IMR-90 (cell line): ENCODE results near the gene SP7. TPM values are rescaled to one million over a fixed set of nuclear protein-coding genes. Genes with fewer than 3 reads are reported as not detected.

Experiments used
- ATAC-seq: fragments of 200-7000 bp; cut with Tn5 transposase; 2 replicates; pipeline ENCODE4 v1.9.1; 2020; ENCODE audit warnings: low read depth, mild to moderate bottlenecking, moderate library complexity
- BruUV-seq: library from RNA; stranded (reverse); fragments of 400-500 nt; replicated peaks from 2 replicates; lab custom pipeline; 2021; lab: Mats Ljungman, UMichigan
- CTCF ChIA-PET: fragments of 300-600 bp; formaldehyde crosslinking; extraction: SDS; loops from one replicate; lab custom pipeline; 2021; ENCODE audit warnings: antibody characterized with exemption; lab: Yijun Ruan, JAX
- POLR2A ChIA-PET: fragments of 300-600 bp; sonication (Branson Sonifier 250); formaldehyde crosslinking; loops from one replicate; lab custom pipeline; 2022; ENCODE audit warnings: antibody characterized with exemption; ENCODE audit not compliant: unreplicated experiment; lab: Charles Lee
- DNase-seq: peaks from one replicate; pipeline ENCODE4 v3.0.0; 2013
- H2AFZ ChIP-seq: replicated peaks from 2 replicates; pipeline ENCODE3; 2013; ENCODE audit warnings: low read length, mild to moderate bottlenecking; ENCODE audit not compliant: poor library complexity
- H2AK5ac ChIP-seq: 2 replicates; pipeline ENCODE4 v1.6.1; 2013; ENCODE audit warnings: low read depth, low read length, inconsistent platforms
- H2AK9ac ChIP-seq: replicated peaks from 2 replicates; pipeline ENCODE3; 2013; ENCODE audit warnings: mild to moderate bottlenecking, low read depth, low read length, moderate library complexity; ENCODE audit not compliant: poor library complexity
- H2BK120ac ChIP-seq: 2 replicates; pipeline ENCODE4 v1.6.1; 2013; ENCODE audit warnings: low read depth, low read length, inconsistent platforms
- H2BK15ac ChIP-seq: 3 replicates; pipeline ENCODE4 v1.6.1; 2013; ENCODE audit warnings: low read depth, low read length, inconsistent platforms
- H2BK20ac ChIP-seq: 2 replicates; pipeline ENCODE4 v1.6.1; 2013; ENCODE audit warnings: low read depth, mild to moderate bottlenecking, inconsistent platforms, low read length, moderate library complexity
- H2BK5ac ChIP-seq: 2 replicates; pipeline ENCODE4 v1.6.1; 2013; ENCODE audit warnings: mild to moderate bottlenecking, low read depth, low read length, inconsistent platforms; ENCODE audit not compliant: poor library complexity, severe bottlenecking
- H3K14ac ChIP-seq: replicated peaks from 2 replicates; pipeline ENCODE4 v1.6.1; 2013; ENCODE audit warnings: low read depth, low read length, inconsistent platforms
- H3K18ac ChIP-seq: 2 replicates; pipeline ENCODE4 v1.6.1; 2013; ENCODE audit warnings: low read depth, low read length, control low read depth
- H3K23ac ChIP-seq: 2 replicates; pipeline ENCODE4 v1.6.1; 2013; ENCODE audit warnings: low read depth, low read length, inconsistent platforms
- H3K27ac ChIP-seq: 2 replicates; pipeline ENCODE4 v1.5.1; 2013; ENCODE audit warnings: mild to moderate bottlenecking, control low read depth, low read length; ENCODE audit not compliant: insufficient read depth
- H3K27me3 ChIP-seq: 2 replicates; pipeline ENCODE4 v1.6.1; 2013; ENCODE audit warnings: low read length; ENCODE audit not compliant: control insufficient read depth, insufficient read depth
- H3K36me3 ChIP-seq: 2 replicates; pipeline ENCODE4 v1.6.1; 2013; ENCODE audit warnings: low read length, mixed read lengths; ENCODE audit not compliant: control insufficient read depth, insufficient read depth
- H3K4ac ChIP-seq: 2 replicates; pipeline ENCODE4 v1.6.1; 2013; ENCODE audit warnings: low read depth, low read length, inconsistent platforms
- H3K4me1 ChIP-seq: 2 replicates; pipeline ENCODE4 v1.6.1; 2013; ENCODE audit warnings: low read length, mixed read lengths; ENCODE audit not compliant: control insufficient read depth, insufficient read depth
- H3K4me2 ChIP-seq: 2 replicates; pipeline ENCODE4 v1.6.1; 2013; ENCODE audit warnings: low read depth, mild to moderate bottlenecking, control low read depth, low read length, moderate library complexity
- H3K4me3 ChIP-seq: 2 replicates; pipeline ENCODE4 v1.5.1; 2013; ENCODE audit warnings: low read depth, mild to moderate bottlenecking, control low read depth, low read length, moderate library complexity; ENCODE audit not compliant: insufficient read depth
- H3K56ac ChIP-seq: 2 replicates; pipeline ENCODE4 v1.6.1; 2013; ENCODE audit warnings: low read length, inconsistent platforms; ENCODE audit not compliant: insufficient read depth; ENCODE audit errors: extremely low read depth
- H3K79me1 ChIP-seq, 2 experiments: 2 replicates each; pipeline ENCODE4 v1.6.1; 2013; ENCODE audit warnings: low read length in 2 of 2, inconsistent platforms in 1 of 2, low read depth in 1 of 2
- H3K9ac ChIP-seq: 2 replicates; pipeline ENCODE4 v1.6.1; 2013; ENCODE audit warnings: low read depth, low read length, control low read depth
- H3K9me1 ChIP-seq: 2 replicates; pipeline ENCODE4 v1.6.1; 2013; ENCODE audit warnings: low read length, inconsistent platforms; ENCODE audit not compliant: insufficient read depth
- H3K9me3 ChIP-seq: 2 replicates; pipeline ENCODE4 v1.6.1; 2013; ENCODE audit warnings: low read length; ENCODE audit not compliant: control insufficient read depth, insufficient read depth
- H4K20me1 ChIP-seq: 2 replicates; pipeline ENCODE4 v1.6.1; 2013; ENCODE audit warnings: low read length, inconsistent platforms; ENCODE audit not compliant: insufficient read depth
- H4K5ac ChIP-seq: 2 replicates; pipeline ENCODE4 v1.6.1; 2013; ENCODE audit warnings: mild to moderate bottlenecking, low read depth, low read length, control low read depth
- H4K8ac ChIP-seq, 2 experiments: 2 replicates each; pipeline ENCODE4 v1.6.1; 2013; ENCODE audit warnings: low read depth in 2 of 2, low read length in 2 of 2, control low read depth in 1 of 2, inconsistent platforms in 1 of 2
- H4K91ac ChIP-seq: 2 replicates; pipeline ENCODE4 v1.6.1; 2013; ENCODE audit warnings: low read depth, low read length, inconsistent platforms; ENCODE audit not compliant: insufficient read depth
- BHLHE40 ChIP-seq: fragments of 150-350 bp; IDR thresholded peaks from 2 replicates; pipeline ENCODE4 v1.6.1; 2016; ENCODE audit warnings: mild to moderate bottlenecking, low read depth, low read length
- CHD1 ChIP-seq: IDR thresholded peaks from 2 replicates; pipeline ENCODE4 v1.6.1; 2012; ENCODE audit warnings: low read depth, low read length, improper control_type of control experiment
- FOS ChIP-seq: fragments of 150-350 bp; IDR thresholded peaks from 2 replicates; pipeline ENCODE4 v1.6.1; 2016; ENCODE audit warnings: low read depth, low read length
- MAFK ChIP-seq: IDR thresholded peaks from 2 replicates; pipeline ENCODE4 v1.6.1; 2012; ENCODE audit warnings: low read depth, low read length, improper control_type of control experiment
- MAZ ChIP-seq: IDR thresholded peaks from 2 replicates; pipeline ENCODE4 v1.6.1; 2012; ENCODE audit warnings: low read depth, mild to moderate bottlenecking, low read length, improper control_type of control experiment, moderate library complexity, borderline replicate concordance
- MXI1 ChIP-seq: IDR thresholded peaks from 2 replicates; pipeline ENCODE4 v1.6.1; 2012; ENCODE audit warnings: low read depth, mild to moderate bottlenecking, low read length, moderate library complexity, borderline replicate concordance
- NFE2L2 ChIP-seq: fragments of 150-350 bp; IDR thresholded peaks from 2 replicates; pipeline ENCODE4 v1.6.1; 2016; ENCODE audit warnings: low read depth, mild to moderate bottlenecking, low read length
- RAD21 ChIP-seq: IDR thresholded peaks from 2 replicates; pipeline ENCODE4 v1.6.1; 2012; ENCODE audit warnings: low read length, improper control_type of control experiment
- RCOR1 ChIP-seq: IDR thresholded peaks from 2 replicates; pipeline ENCODE4 v1.6.1; 2012; ENCODE audit warnings: mild to moderate bottlenecking, low read length, improper control_type of control experiment; ENCODE audit not compliant: insufficient replicate concordance
- RFX5 ChIP-seq: IDR thresholded peaks from 2 replicates; pipeline ENCODE4 v1.8.0; 2012; ENCODE audit warnings: low read depth, mild to moderate bottlenecking, low read length, moderate library complexity
- SMC3 ChIP-seq: fragments of 150-350 bp; IDR thresholded peaks from 2 replicates; pipeline ENCODE4 v1.6.1; 2016; ENCODE audit warnings: low read depth, mild to moderate bottlenecking, antibody characterized with exemption, low read length, moderate library complexity
- WGBS, 2 experiments: methylation state at CpG; one replicate each; pipeline versions ENCODE4 v1.1.5 to v1.1.7; 2013; ENCODE audit warnings: missing lambda C conversion rate in 2 of 2; ENCODE audit not compliant: insufficient read length in 1 of 2; ENCODE audit errors: extremely low coverage in 2 of 2; 5-methylcytosine and 5-hydroxymethylcytosine counted together
- dilution Hi-C: fragments of 300-500 bp; cut with HindIII; formaldehyde crosslinking; loops from one replicate; pipeline ENCODE4 v1.14.3; 2018; ENCODE audit warnings: low sequenced_read_pairs; ENCODE audit not compliant: unreplicated experiment
- in situ Hi-C: fragments of 300-500 bp; cut with MboI; formaldehyde crosslinking; loops from 3 replicates; pipeline ENCODE4 v1.14.3; 2019; ENCODE audit warnings: low sequenced_read_pairs, inconsistent platforms, mixed read lengths
- intact Hi-C: fragments of 100-400 bp; cut with micrococcal nuclease; formaldehyde crosslinking; loops from 2 replicates; pipeline ENCODE4 v1.10.0; 2022
- polyA plus RNA-seq, 3 experiments: library from polyadenylated mRNA; depleted of rRNA; stranded (reverse); fragments of >200 nt; gene quantifications; 2 replicates each; pipeline ENCODE4 v1.2.3, GENCODE V29; 2012; ENCODE audit warnings: low replicate concordance in 1 of 3
- total RNA-seq: library from RNA; depleted of rRNA; stranded (reverse); fragments of >200 nt; gene quantifications from 2 replicates; pipeline ENCODE4 v1.2.3, GENCODE V29; 2012
- TF ChIP-seq, protein P1 (sequence below): conservative IDR thresholded peaks from 2 replicates; pipeline ENCODE4 v1.5.1; 2012; ENCODE audit warnings: mild to moderate bottlenecking, low read depth, low read length, improper control_type of control experiment
- TF ChIP-seq, protein P2 (sequence below): fragments of 150-350 bp; IDR thresholded peaks from 2 replicates; pipeline ENCODE4 v1.6.1; 2016; ENCODE audit warnings: low read depth, mild to moderate bottlenecking, low read length, moderate library complexity, borderline replicate concordance

The SP7 gene
- total and polyA plus RNA-seq, 2 of the 4 experiments (the other 2 are of a cell fraction): not detected

DNA sequence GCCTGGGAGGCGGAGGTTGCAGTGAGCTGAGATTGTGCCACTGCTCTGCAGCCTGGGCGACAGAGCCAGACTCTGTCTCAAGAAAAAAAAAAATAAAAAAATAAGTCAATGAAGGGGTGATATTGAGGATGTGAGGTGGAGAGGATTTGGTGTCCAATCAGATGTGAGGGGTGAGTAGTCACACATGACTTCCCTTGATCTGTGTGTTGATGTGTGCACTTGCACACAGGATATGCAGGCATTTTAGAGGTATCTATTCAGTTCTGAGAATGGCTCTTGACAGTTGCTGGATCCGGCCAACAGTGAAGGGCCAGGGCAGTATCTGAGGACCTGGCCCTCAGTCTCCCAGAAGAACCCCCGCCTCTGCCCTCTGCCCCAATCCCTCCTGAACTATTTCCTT lies 7.8 kb upstream of the SP7 start:
- no peak overlapping the region for H3K9ac ChIP-seq
- H3K4me3 ChIP-seq: no peak overlapping the region
- ChIA-PET CTCF (interaction anchor here (0.8 to 2.1 kb wide), 5 partner anchors 19 to 130 kb away, joined by 3 to 14 read pairs (median 5); partner anchors contain the start of gene AAAS), POLR2A (no interaction called here)
- dilution Hi-C loops: no loop called here
- TF ChIP-seq RFX5 (no peak), NFE2L2 (no peak), MAFK (no peak), RAD21 (no peak), RCOR1 (no peak), MXI1 (no peak), BHLHE40 (no peak), SMC3 (no peak), MAZ (no peak), FOS (no peak), CHD1 (no peak)
- TF ChIP-seq, protein P1, sequence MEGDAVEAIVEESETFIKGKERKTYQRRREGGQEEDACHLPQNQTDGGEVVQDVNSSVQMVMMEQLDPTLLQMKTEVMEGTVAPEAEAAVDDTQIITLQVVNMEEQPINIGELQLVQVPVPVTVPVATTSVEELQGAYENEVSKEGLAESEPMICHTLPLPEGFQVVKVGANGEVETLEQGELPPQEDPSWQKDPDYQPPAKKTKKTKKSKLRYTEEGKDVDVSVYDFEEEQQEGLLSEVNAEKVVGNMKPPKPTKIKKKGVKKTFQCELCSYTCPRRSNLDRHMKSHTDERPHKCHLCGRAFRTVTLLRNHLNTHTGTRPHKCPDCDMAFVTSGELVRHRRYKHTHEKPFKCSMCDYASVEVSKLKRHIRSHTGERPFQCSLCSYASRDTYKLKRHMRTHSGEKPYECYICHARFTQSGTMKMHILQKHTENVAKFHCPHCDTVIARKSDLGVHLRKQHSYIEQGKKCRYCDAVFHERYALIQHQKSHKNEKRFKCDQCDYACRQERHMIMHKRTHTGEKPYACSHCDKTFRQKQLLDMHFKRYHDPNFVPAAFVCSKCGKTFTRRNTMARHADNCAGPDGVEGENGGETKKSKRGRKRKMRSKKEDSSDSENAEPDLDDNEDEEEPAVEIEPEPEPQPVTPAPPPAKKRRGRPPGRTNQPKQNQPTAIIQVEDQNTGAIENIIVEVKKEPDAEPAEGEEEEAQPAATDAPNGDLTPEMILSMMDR: no peak
- TF ChIP-seq, protein P2, sequence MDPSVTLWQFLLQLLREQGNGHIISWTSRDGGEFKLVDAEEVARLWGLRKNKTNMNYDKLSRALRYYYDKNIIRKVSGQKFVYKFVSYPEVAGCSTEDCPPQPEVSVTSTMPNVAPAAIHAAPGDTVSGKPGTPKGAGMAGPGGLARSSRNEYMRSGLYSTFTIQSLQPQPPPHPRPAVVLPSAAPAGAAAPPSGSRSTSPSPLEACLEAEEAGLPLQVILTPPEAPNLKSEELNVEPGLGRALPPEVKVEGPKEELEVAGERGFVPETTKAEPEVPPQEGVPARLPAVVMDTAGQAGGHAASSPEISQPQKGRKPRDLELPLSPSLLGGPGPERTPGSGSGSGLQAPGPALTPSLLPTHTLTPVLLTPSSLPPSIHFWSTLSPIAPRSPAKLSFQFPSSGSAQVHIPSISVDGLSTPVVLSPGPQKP: no peak
- H2AK9ac ChIP-seq: no peak overlapping the region
- H3K27ac ChIP-seq: no peak overlapping the region
- H3K23ac ChIP-seq: peak overlapping the region; percentile 61; the same call in 1 of the 2 replicates
- in situ Hi-C loops: no loop called here
- DNase-seq (no peak), ATAC-seq (no peak)
- H4K5ac ChIP-seq: no peak overlapping the region; the same call in 1 of the 2 replicates
- H3K9me3 ChIP-seq: no peaks in the 10 kb centered on the region
- H3K4me1 ChIP-seq: peaks cover 7% of the 10 kb centered on the region; the same call in 1 of the 2 replicates
- no peak overlapping the region for H2BK5ac ChIP-seq
- WGBS, 2 experiments: 95% methylated on average over 4 of the region's 4 CpGs; no CpG with 5 or more reads in 1 of the 2 experiments
- peaks cover 18% of the 10 kb centered on the region for H3K27me3 ChIP-seq
- H3K18ac ChIP-seq: no peak overlapping the region
- H3K56ac ChIP-seq: no peak overlapping the region
- H2AK5ac ChIP-seq: 0 out of 2 replicates have a peak overlapping the region, but pooled peaks have one; percentile 27
- no peak overlapping the region; the same call in 1 of the 2 replicates for H3K4me2 ChIP-seq
- intact Hi-C loops: no loop called here
- BruUV-seq: no TSS peak
- peak overlapping the region in 1 of 2 experiments; percentile 33; a peak in 1 of 4 replicates for H4K8ac ChIP-seq
- no peak overlapping the region for H3K4ac ChIP-seq
- no peaks in the 10 kb centered on the region for H4K20me1 ChIP-seq
- peaks cover 9% of the 10 kb centered on the region; the same call in 1 of the 2 replicates for H3K9me1 ChIP-seq
- no peak overlapping the region for H2BK15ac ChIP-seq
- H2AFZ ChIP-seq: peak overlapping the region; percentile 94
- no peak overlapping the region for H2BK20ac ChIP-seq
- H4K91ac ChIP-seq: no peak overlapping the region
- H3K79me1 ChIP-seq: no peaks in the 10 kb centered on the region
- H3K14ac ChIP-seq: no peak overlapping the region
- H2BK120ac ChIP-seq: no peak overlapping the region
- no peaks in the 10 kb centered on the region for H3K36me3 ChIP-seq
